Measurements from ENCODE around the gene ZFYVE9. TPM values are rescaled to one million over a fixed set of nuclear protein-coding genes. Genes with fewer than 3 reads are reported as not detected.

The ZFYVE9 gene
- total and polyA plus RNA-seq, 9 of the 15 experiments (the other 6 are each of a cell fraction or from before 2014, with no cell fraction given): 0.52 to 14.4 (median 8.9) TPM

DNA sequence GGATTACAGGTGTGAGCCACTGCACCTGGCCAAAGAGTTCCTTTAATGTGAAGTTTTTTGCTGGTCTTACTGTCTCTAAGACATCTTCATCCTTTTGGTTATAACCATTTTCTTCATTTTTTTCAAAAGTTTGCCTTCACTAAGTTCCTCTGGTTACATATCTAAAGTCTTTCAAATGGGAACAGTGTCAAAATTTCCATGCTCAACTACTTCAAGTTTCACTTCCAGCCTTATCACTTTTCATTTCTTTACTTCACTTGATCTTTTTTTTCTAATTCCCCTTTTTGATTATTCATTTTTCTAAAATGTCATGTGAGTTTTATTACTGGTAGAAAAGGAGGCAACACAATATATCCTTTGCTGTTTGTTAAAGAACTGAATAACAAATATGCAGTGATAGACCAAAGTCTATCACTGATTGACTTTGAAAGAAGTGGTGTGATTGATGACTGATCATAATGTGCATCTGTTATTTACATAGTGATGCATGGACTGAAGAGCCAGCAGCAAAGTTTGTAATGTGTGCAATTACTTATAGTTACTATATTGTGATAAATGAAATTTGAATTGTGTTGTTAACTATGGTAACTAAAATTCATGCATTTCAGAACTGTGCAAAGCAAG is 16.0 kb upstream of the ZFYVE9 start:
- Histone ChIP-seq H3K9ac (ENCODE audit: insufficient read depth in 1 of 2, low read depth in 2 of 2, low read length in 2 of 2) (no peak overlapping the region), H3K9me3 (replicated peaks; ENCODE audit: control insufficient read depth, insufficient read depth, low read depth, low read length) (no peaks in the 10 kb centered on the region), H3K27me3 (ENCODE audit: control insufficient read depth in 2 of 2, insufficient read depth in 2 of 2, low read length in 2 of 2) (peaks cover 0 to 3% of the 10 kb centered on the region in 2 experiments; a peak in 4 of 5 replicates), H3K4me1 (replicated peaks in 1 of 2; ENCODE audit: control insufficient read depth in 2 of 2, insufficient read depth in 2 of 2, low read length in 2 of 2) (no peaks in the 10 kb centered on the region), H3K4me2 (ENCODE audit: insufficient read depth, low read length) (no peak overlapping the region), H3K79me2 (ENCODE audit: control insufficient read depth, insufficient read depth, low read length) (no peaks in the 10 kb centered on the region), H3K36me3 (ENCODE audit: control insufficient read depth, insufficient read depth, low read length) (no peaks in the 10 kb centered on the region), H4K20me1 (replicated peaks; ENCODE audit: control insufficient read depth, insufficient read depth, low read length) (no peaks in the 10 kb centered on the region), H3K4me3 (no peak overlapping the region), H3K27ac (ENCODE audit: extremely low read depth, low read depth, low read length) (no peak overlapping the region), H3K9me1 (ENCODE audit: control insufficient read depth, insufficient read depth, low read length) (no peaks in the 10 kb centered on the region), H2AFZ (ENCODE audit: low read depth, low read length) (no peak overlapping the region)
- no peak for DNase-seq (ENCODE audit: extremely low read depth in 1 of 4, low spot score in 3 of 4)
- BruUV-seq (replicated peaks): no TSS peak
- no peak for ATAC-seq
- ChIA-PET CTCF (ENCODE audit: low intra/inter-chr PET ratio) (interaction anchor here (1.0 kb wide), 1 partner anchor 223 kb away, joined by 3 read pairs; no protein-coding TSS in a partner anchor), POLR2A (interaction anchor here (1.2 kb wide), 1 partner anchor 14 kb away, joined by 3 read pairs; no protein-coding TSS in a partner anchor)
- FAIRE-seq: no peak
- in situ Hi-C loops (cut with MboI) (loop anchor here (5.0 to 25.0 kb wide), 2 partner anchors 171 to 561 kb away; partner anchors contain the start of gene COA7), intact Hi-C loops (cut with micrococcal nuclease) (loop anchor here (2.0 to 5.0 kb wide), 2 partner anchors 223 to 229 kb away; no protein-coding TSS in a partner anchor)
- TF ChIP-seq ETV5 (CRISPR knock-in tag; IDR thresholded peaks at IDR 0.05; ENCODE audit: low read depth): no peak
- no peak for TF ChIP-seq ZHX1 (conservative IDR thresholded peaks at IDR 0.05; ENCODE audit: low read length)
- TF ChIP-seq SMAD1 (IDR thresholded peaks at IDR 0.05; ENCODE audit: low read depth, low read length, partially characterized antibody): no peak
- no peak for TF ChIP-seq DACH1 (IDR thresholded peaks at IDR 0.05; ENCODE audit: partially characterized antibody)
- TF ChIP-seq, protein P1, sequence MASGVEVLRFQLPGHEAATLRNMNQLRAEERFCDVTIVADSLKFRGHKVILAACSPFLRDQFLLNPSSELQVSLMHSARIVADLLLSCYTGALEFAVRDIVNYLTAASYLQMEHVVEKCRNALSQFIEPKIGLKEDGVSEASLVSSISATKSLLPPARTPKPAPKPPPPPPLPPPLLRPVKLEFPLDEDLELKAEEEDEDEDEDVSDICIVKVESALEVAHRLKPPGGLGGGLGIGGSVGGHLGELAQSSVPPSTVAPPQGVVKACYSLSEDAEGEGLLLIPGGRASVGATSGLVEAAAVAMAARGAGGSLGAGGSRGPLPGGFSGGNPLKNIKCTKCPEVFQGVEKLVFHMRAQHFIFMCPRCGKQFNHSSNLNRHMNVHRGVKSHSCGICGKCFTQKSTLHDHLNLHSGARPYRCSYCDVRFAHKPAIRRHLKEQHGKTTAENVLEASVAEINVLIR (CRISPR knock-in tag; IDR thresholded peaks at IDR 0.05): no peak
- TF ChIP-seq, protein P2, sequence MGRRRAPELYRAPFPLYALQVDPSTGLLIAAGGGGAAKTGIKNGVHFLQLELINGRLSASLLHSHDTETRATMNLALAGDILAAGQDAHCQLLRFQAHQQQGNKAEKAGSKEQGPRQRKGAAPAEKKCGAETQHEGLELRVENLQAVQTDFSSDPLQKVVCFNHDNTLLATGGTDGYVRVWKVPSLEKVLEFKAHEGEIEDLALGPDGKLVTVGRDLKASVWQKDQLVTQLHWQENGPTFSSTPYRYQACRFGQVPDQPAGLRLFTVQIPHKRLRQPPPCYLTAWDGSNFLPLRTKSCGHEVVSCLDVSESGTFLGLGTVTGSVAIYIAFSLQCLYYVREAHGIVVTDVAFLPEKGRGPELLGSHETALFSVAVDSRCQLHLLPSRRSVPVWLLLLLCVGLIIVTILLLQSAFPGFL (CRISPR knock-in tag; IDR thresholded peaks at IDR 0.05): no peak
- no peak for TF ChIP-seq PRMT5 (CRISPR knock-in tag; IDR thresholded peaks at IDR 0.05)
- no peak for TF ChIP-seq ZNF76 (CRISPR knock-in tag; IDR thresholded peaks at IDR 0.05; ENCODE audit: borderline replicate concordance)
- no peak for TF ChIP-seq ILK (tag; IDR thresholded peaks at IDR 0.05; ENCODE audit: borderline replicate concordance, low read depth)
- TF ChIP-seq SMARCA4 (IDR thresholded peaks at IDR 0.05): no peak
- no peak for TF ChIP-seq RERE (CRISPR knock-in tag; IDR thresholded peaks at IDR 0.05; ENCODE audit: borderline replicate concordance)

Measured in K562 (cell line).